PFSK-1 (cell line): ENCODE results near the gene REV3L.

ENCODE experiments used
- FOXP2 ChIP-seq: optimal IDR thresholded peaks from 2 replicates; pipeline ENCODE3; 2011; ENCODE audit warnings: borderline replicate concordance, control low read depth, inconsistent platforms; ENCODE audit not compliant: insufficient read depth; ENCODE audit errors: extremely low read length, extremely low read depth
- POLR2AphosphoS5 ChIP-seq: IDR thresholded peaks from 2 replicates; pipeline ENCODE4 v1.6.1; 2012; ENCODE audit warnings: low read depth, mild to moderate bottlenecking, control low read depth, low read length, moderate library complexity
- SIN3A ChIP-seq: IDR thresholded peaks from 2 replicates; pipeline ENCODE4 v1.6.1; 2012; ENCODE audit warnings: mild to moderate bottlenecking, low read length, moderate library complexity, borderline replicate concordance; ENCODE audit not compliant: insufficient read depth
- TAF1 ChIP-seq: IDR thresholded peaks from 2 replicates; pipeline ENCODE4 v1.6.1; 2012; ENCODE audit warnings: low read length, control low read depth, borderline replicate concordance; ENCODE audit not compliant: insufficient read depth
- TF ChIP-seq, protein P1 (sequence below), 2 experiments: IDR thresholded peaks; 2 replicates each; pipeline versions ENCODE4 v1.6.1 to v1.8.0; 2011 to 2012; ENCODE audit warnings: low read depth in 2 of 2, low read length in 2 of 2, control low read depth in 1 of 2, inconsistent platforms in 1 of 2, mild to moderate bottlenecking in 1 of 2, moderate library complexity in 1 of 2; ENCODE audit not compliant: insufficient read depth in 1 of 2

REV3L gene

DNA sequence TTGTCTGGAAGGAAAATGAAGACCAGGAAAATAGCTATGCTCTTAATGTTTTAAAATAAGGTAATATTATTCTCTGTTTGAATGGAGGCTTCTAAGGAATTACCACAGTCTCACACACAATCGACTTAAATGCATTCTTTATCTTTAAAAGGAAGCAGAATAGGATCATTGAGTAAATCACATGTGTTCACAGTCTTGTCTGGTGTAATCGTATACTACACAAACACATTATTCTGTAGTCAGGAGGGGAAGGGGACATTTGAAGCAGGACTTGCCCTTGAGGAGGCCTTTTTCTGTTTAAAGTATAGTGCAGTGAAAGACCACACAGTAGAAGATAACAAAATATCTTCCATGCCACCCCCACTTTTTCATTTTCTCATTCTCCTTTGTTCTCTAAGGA is 20.6 kb upstream of the REV3L start:
- TF ChIP-seq, protein P1, sequence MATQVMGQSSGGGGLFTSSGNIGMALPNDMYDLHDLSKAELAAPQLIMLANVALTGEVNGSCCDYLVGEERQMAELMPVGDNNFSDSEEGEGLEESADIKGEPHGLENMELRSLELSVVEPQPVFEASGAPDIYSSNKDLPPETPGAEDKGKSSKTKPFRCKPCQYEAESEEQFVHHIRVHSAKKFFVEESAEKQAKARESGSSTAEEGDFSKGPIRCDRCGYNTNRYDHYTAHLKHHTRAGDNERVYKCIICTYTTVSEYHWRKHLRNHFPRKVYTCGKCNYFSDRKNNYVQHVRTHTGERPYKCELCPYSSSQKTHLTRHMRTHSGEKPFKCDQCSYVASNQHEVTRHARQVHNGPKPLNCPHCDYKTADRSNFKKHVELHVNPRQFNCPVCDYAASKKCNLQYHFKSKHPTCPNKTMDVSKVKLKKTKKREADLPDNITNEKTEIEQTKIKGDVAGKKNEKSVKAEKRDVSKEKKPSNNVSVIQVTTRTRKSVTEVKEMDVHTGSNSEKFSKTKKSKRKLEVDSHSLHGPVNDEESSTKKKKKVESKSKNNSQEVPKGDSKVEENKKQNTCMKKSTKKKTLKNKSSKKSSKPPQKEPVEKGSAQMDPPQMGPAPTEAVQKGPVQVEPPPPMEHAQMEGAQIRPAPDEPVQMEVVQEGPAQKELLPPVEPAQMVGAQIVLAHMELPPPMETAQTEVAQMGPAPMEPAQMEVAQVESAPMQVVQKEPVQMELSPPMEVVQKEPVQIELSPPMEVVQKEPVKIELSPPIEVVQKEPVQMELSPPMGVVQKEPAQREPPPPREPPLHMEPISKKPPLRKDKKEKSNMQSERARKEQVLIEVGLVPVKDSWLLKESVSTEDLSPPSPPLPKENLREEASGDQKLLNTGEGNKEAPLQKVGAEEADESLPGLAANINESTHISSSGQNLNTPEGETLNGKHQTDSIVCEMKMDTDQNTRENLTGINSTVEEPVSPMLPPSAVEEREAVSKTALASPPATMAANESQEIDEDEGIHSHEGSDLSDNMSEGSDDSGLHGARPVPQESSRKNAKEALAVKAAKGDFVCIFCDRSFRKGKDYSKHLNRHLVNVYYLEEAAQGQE (IDR thresholded peaks at IDR 0.05; ENCODE audit: insufficient read depth in 1 of 2, low read depth in 2 of 2, low read length in 2 of 2) = no peak
- no peak for TF ChIP-seq POLR2AphosphoS5

DNA sequence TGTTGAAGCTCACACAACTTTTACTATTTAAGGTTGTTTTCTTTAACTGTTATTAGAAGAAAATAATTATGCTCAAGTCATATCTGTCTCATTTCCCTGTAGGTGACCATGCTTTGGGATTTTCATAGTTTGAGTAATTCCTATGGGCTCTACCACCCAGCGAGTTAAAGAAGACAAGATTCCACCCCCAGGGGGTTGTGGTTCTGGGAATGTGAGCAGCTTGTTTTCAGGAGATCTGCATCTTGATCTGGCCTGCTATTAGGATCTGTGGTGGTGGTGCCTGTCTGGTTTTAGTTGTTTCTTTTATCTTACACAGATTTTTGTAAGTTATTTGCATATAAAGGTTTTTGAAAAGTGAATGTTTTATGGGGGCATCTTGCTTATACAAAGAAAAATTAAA is 20.2 kb upstream of the REV3L start:
- TF ChIP-seq TAF1 = no peak
- no peak for TF ChIP-seq FOXP2
- no peak for TF ChIP-seq POLR2AphosphoS5
- TF ChIP-seq SIN3A = no peak
- TF ChIP-seq, protein P1 (IDR thresholded peaks at IDR 0.05; ENCODE audit: insufficient read depth in 1 of 2, low read depth in 2 of 2, low read length in 2 of 2) = no peak

DNA sequence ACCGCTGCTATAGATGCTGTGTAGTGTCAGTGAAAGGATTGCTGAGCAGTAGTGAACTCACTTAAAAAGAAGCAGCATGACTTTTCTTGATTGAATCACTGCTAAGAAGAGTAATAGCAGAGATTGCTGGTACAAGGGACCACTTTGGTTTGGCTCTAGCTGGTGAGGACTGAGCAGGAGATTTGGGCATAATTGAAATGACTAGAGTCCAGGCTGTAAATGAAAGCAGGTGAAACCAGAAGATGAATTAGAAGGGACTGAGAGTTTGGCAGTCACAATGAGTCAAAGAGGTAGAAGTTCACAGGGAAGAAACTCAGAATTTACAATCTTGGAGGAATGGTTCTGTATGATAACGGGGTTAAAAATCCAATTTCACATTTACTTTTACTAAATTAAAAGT is 19.1 kb upstream of the REV3L start:
- TF ChIP-seq FOXP2 = no peak
- TF ChIP-seq, protein P1 (IDR thresholded peaks at IDR 0.05; ENCODE audit: insufficient read depth in 1 of 2, low read depth in 2 of 2, low read length in 2 of 2) = no peak
- TF ChIP-seq POLR2AphosphoS5 = no peak
- TF ChIP-seq SIN3A = no peak
- no peak for TF ChIP-seq TAF1

DNA sequence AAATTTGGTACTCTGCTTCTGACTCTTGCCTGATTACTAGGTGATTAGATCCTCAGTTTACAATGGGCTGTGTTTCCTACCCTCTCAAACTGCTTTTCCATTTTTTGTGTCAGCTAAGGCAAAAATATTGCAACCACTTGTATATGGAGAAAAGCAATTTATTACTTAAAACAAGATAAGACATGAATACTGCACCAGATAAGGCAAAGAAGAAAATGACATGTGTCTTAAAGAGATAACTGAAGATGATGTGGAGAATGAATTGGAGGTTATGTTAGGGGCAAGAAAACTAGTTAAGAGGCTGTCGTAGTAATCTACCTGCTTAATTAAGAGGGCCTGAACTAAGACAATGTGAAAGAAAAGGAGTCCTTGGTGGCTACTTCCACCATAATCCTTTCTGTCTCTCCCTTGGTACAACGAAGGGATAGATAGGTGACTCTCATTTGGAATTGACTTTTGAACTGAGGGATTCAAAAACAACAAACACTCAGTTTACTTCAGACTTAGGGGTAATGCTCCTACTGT is 16.3 kb upstream of the REV3L start:
- TF ChIP-seq FOXP2 = no peak
- TF ChIP-seq TAF1 = no peak
- TF ChIP-seq POLR2AphosphoS5 = no peak
- TF ChIP-seq, protein P1 (IDR thresholded peaks at IDR 0.05; ENCODE audit: insufficient read depth in 1 of 2, low read depth in 2 of 2, low read length in 2 of 2) = no peak
- no peak for TF ChIP-seq SIN3A
